Activated CD8-positive, alpha-beta memory T cell treated with anti-CD3 and anti-CD28 coated beads, Interleukin-2, amount 50 U/mL, for 24 hours (primary cell): ENCODE data around the gene TMEM11.

Experiments used
- DNase-seq: peaks from one replicate; pipeline ENCODE4 v3.0.0-alpha.2; 2020; ENCODE audit errors: extremely low read depth

Gene TMEM11, protein sequence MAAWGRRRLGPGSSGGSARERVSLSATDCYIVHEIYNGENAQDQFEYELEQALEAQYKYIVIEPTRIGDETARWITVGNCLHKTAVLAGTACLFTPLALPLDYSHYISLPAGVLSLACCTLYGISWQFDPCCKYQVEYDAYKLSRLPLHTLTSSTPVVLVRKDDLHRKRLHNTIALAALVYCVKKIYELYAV

DNA sequence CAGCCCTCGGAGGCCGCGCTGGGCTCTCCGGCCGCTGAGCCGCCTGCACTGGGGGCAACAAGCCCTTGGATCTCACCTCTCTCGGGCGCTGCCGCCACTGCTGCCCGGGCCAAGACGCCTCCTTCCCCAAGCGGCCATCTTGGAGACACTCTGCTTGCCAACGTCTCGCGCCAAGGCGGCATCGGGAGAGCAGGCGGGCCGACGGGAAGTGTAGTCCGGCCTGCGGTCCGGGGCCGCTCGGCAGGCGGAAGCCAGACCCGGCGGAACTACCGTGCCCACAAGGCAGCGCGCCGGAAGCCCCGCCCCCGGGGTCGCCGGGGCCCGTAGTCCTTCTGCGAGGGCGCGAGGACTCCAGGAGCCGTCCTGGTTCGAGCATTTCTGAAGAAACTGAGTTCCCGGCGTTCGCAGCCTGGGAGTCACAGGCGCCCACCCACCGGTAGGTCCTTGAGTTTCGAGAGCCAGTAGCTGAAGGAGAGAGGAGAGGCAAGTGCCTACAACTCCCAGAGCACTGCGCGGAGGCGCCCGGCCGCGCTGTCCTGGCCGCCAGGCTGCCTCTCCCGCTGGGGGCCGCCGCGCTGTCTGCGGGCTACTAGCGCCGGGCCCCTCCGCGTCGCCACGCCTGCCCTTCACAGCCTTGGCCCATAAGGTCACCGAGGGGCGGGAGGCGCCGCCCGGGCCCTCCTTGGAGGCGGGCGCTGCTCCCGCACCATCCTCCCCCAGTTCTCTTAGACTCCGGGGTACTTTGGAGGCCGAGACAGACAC is at the start of gene TMEM11:
Gene TMEM11 (minus strand): TSS at position 147 of the 762 bp plus-strand sequence. CDS start 9 bp downstream, at position 138.
- DNase-seq: peak; percentile 81

DNA sequence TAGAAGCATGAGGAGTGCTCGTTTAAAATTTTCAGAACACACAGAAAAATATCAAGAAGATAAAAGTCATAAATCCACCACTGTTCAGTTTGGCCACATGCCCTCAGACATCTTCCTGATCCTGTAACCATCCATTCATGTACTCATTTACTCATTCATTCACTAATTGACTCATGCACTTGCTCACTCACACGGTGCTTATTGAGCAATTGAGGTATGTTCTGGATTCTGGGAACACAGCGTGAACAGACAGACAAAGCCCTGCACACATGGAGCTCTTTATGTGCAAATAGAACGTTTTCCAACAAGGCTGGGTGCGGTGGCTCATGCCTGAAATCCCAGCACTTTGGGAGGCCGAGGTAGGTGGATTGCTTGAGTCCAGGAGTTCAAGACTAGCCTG is 49.4 kb upstream of the TMEM11 start:
- DNase-seq: no peak

DNA sequence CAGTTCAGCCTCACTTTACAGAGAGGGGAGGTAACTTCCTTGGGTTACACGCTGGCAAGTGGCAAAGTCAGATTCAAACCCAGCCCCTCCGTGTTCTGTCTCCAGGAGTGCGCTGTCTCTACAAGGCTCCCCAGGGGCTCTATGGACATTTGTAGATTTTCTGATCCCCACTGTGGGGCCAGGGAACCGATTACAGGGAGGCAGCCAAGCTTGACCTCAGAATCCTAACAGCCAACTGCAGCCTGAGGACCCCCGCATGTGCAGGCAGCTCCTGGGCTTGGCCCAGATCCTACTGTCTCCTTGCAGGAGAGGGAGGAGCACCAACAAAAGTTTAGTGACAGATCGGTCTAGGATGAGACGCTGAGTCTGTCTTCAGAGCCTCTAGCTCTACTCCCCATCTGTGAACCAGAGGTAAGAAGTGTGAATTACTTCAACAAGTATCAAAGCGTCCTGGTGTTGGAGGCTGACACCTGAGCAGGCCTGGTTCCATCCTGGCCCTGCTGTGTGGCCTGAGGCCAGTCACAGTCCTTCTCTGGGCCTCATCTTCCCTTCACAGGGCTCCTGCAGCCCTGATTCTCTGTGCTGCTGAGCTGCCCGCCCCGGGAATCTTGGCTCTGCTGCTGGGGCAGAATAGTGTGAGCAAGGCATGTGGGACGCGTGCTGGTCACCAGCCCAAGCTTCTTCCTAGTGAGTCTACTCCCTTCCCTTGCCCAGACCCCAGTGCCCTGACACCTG is 48.5 kb upstream of the TMEM11 start:
- no peak for DNase-seq

DNA sequence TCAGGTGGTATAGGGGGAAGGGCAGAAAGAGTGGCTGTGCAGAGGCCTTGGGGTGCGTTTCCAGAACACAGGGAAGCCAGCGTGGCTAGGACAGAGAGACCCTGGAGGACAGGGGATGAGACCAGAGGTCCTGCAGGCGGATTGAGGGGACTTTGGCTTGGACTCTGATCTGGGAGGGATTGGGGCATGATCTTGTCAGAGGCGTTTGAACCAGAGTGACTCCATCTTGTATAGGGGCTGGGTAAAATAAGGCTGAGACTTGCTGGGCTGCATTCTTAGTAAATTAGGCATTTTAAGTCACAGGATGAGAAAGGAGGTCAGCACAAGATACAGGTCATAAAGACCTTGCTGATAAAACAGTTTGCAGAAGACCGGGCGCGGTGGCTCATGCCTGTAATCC is 44.6 kb upstream of the TMEM11 start:
- DNase-seq: no peak

DNA sequence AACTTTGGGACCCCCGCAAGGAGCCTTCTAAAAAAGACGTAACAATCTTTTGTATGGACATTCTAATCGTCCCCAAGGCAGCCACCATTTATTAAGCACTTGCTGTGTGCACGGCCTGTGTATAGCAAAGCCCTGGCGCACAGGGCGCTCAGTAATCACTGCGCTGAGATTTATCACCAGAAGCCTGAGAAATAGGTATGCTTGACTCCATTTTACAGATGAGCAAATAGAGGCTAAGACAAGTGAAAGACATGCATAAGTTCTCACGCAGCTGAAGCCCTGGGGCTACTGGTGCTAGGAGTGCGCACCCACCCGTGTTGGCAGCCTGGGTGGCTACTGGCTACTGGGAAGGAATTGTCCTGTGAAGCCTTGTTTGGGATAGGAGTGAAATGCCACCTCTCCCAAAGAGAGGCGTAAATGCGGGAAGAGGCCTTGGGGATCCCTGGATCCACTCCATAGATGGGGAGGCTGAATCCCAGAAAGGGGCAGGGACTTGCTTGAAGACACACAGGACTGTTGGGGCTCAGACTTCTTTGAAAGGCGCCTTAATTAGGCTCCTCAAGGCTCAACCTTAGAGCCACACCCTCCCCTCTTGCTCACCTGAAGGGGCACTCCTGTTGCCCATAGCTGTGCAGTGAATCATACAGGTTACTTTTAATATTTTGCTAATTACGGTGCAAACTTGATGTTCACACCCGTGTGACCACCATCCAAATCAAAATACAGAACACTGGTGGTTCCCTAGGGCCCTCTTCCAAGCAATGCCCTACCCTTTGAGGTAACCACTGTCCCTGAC is 39.9 kb upstream of the TMEM11 start:
- no peak for DNase-seq

DNA sequence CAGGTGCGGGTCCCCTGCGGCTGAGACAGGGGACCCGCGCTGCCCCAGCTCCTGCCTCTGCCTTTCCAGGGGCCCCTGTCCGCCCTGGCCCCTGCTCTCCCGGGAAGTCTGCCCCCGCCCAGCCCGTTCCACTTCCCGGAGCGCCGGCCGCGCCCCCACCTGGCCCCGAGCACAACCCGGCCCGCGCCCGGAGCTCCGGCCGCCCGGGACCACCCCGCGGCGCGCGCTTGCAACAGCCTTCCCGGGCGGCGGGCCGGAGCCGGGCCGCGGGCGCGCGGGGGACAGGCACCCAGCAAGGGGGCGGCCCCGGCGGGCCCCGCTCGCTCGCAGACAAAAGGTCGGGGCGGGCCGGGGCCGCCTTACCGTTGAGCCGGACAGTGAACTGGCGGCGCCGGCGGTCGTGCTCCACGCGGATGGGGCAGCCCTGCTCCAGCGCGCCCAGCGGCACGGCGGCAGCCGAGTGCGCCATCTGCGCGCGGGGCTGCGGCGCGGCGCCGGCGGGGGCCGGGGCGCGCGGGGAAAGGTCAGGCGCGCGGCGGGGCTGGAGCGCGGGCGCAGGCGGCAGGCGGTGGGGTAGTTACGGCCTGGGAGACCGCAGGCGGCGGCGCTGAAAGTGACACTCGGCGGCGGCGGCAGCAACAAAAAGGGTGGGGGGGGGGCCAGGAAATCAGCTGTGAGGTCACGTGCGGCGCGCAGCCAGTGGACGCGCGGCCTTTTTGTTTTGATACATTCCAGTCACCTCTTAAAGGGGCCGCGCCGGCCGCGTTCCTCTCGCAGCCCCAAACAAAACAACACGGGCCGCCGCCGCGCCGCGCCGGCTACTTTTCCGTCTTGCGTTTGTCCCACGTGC is 39.1 kb upstream of the TMEM11 start, which contains the start of gene NATD1:
Gene NATD1 (minus strand): TSS at position 615 of the 850 bp plus-strand sequence. CDS start 146 bp downstream, at position 469.
- peak; percentile 36 for DNase-seq

DNA sequence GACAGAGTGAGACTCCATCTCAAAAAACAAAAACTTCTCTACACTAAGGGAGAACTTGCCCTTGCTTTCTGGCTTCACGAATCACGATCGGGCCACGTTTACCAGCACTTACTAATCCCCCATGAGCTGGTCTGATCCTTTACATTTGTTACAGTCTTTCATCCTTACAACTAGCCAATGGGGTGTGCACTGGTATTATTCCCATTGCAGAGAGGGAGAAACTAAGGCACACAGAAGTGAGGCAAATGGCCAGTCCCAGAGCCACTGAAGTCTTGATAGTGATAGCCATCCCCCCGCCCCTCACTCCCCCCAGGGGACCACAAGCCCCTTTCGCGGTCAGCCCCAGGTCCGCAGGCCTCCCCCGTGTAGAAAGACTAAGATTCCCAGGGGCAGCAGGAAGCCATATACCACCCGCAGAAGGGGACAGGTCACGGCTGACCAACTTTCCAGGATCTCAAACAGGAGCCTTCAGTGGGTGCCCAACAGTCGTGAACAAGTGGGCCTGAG is 38.4 kb upstream of the TMEM11 start:
- no peak for DNase-seq

DNA sequence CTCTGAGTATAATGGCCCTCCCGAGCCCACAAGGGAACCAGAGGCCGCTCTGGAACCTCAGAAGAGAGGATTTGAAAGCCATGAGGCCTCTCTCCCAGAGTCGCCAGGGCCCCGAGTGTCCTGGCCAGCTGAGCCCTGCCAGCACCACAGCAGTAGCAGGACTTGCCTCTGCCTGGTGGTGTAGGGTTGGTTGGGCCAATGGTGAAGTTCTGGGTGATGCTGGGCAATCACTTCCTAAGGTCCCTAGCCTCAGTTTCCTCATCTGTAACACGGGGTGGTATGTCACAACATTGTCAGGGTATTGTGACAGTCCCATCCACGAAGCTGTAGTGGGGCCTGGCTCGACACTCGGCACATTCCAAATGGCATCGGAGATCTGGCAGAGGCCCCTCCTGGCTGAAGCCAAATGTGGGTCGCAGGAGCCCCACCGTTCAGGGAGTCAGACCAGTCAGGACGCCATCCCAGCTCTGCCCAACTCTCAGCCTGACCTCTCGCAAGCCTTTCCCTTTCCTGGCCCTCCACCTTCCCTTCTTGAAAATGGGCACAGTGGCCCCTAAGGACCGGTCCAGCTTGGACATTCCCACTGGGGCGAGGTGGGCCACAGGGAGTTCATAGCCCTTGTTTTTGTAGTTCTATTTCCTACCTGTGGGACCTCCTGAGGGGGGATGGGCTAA is 37.5 kb upstream of the TMEM11 start:
- no peak for DNase-seq

DNA sequence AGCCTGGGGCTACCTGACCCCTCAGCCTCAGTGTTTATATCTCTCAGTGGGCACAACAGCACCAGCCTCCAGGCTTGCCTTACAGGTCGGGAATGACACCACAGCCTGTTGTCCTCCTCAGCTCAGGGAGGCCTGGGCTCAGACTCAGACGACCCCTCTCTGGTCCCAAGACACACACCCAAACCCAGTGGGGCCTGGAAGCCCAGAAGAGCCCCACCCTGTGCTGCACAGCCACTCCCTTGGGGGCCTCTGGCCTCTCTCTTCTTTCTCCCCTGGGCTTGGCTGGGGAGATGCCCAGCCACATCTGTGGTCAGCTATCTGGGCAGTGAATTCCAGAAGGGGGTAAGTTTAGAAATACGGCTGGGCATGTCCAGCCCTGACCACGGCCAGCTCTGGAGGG is 36.9 kb upstream of the TMEM11 start:
- DNase-seq: no peak

DNA sequence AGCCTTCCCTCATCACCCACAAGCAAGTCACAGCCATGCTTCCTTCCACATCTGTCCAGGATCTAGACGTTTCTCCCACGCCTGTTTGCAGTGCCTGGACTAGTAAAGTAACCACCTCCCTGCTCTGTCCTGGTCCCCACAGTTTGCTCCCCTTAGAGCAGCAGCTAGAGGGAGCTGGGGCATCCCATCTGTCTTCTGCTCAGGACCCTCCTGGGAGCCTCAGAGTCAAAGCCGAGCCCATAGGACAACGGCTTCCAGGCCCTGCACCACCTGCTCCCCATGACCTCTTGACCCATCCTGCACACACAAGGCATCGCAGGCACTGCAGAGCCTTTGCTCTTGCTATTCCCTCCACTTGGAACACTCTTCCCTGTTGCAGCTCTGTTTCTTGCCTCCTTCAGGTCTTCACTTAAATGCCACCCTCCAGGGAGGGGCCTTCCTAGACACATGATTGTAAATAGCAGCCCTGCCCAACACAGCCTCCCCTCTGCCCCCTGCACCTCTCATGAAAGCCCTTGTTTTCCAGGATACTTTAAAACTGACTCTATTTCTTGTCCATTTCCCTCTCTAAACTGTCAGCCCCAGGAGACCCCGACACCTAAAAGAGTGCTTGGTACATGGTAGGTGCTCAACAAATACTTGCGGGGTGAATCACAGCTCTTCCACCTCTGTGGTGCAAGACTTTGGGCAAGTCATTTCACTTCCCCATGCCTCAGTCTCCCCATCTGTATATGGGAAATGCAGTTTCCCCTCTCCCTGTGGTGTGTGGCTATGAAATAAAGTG is 36.2 kb upstream of the TMEM11 start:
- no peak for DNase-seq

DNA sequence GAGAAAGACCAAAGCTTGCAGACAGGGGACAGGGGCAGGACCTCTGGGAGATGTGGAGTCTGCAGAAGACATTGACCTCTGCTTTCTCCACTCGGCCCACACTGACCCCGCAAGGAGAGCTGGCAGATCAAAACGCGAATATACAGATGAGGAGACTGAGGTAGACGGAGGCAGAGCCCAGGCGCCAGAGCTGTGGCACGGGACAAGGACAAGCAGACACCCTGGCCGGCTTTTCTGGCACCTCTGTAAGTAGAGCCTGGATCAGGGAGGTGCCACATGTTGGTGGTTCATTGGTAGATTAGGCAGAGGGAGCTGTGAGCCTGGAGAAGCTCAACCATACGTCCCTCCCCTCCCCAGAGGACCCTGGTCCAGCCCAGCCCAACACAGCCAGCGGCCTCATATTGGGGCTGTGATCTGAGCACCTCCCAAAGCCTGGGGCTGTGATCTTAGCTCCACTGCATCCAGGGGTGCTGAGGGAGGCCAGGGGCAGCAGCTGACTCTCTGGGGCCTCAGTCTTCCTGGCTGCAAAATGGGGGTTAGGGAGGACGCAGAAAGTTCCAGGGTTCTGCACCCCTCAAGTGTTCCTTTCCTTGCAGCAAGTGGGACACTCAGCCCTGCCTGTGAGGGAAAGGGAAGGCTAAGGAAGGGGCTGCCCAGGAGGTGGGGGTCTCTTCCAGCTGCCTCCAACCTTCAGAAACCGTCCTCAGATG is 35.3 kb upstream of the TMEM11 start:
- no peak for DNase-seq

DNA sequence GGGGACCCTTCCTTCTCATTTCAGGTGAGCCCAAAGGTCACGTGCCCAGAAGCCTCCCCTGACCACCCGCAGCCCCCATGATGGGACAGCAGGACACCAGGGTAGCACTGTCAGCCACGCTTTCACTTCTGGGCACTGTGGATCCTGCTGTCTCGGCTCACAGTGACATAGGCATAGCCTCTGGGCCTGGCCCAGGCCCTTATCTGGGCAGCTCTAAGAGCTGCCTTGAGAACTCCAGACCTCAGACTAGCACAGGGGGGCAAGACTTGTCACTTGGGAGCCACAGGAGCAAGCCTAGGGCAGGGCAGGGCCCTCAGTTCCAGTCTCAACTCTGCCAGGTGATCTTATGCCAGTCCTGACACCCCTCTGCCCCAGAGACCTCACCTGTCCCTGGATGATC is 34.5 kb upstream of the TMEM11 start:
- DNase-seq: no peak

DNA sequence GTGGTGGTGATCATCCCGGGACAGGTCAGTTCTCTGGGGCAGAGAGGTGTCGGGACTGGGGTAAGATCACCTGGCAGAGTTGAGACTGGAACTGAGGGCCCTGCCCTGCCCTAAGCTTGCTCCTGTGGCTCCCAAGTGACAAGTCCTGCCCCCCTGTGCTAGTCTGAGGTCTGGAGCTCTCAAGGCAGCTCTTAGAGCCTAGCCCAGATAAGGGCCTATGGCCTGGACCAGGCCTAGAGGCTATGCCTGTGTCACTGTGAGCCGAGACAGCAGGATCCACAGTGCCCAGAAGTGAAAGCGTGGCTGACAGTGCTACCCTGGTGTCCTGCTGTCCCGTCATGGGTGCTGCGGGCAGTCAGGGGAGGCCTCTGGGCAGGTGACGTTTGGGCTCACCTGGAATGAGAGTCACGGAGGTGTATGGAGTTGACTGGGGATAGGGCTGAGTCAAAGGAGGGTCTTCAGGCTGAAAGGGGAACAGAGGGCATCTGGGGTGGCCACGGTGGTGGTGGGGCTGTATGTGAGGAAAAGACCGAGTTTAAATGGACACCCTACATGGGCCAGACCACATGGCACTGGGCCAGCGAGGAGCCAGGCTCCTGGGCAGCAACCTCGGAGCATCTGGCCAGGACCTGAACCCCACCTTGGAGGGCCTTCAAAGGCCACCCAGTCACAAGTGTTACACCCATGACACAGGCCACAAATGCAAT is 33.7 kb upstream of the TMEM11 start:
- no peak for DNase-seq

DNA sequence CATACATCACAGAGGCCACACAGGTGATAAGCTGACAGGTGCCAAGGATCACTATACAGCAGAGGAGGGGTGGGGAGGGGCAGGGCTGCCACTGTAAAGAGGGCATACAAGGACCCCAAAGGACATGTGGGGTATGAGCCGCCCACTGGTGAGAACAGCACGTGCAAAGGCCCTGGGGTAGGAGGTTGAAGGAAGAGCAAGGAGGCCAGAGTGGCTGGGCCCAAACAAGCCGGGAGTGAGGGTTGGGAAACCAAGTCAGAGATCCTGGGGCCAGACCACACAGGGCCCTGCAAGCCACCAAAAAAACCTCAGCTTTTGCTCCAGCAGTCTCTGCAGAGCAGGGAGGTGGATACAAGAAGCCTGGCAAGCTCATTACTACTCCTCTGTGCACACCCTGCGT is 32.7 kb upstream of the TMEM11 start:
- DNase-seq: no peak

DNA sequence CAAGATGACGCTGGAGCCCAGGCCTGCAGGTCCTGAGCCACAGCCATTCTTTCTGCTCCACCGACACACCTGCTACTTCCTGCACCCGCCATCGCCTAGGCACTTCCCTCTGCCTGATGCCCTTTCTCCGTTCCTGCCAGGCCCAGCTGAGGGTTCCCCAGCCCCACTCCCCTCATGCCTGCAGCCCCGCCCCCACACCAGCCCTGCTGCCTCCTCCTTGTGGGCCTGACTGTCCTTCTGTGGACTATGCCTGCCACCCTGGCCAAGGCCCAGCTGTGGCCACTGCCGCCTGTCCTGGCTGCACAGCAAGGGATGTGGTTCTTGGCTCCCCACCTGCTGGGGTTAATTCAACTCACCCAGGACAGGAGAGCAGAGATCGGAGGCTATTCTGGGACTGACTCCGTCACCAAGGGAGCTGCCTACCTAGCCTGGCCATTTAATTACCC is 31.7 kb upstream of the TMEM11 start:
- DNase-seq: no peak

DNA sequence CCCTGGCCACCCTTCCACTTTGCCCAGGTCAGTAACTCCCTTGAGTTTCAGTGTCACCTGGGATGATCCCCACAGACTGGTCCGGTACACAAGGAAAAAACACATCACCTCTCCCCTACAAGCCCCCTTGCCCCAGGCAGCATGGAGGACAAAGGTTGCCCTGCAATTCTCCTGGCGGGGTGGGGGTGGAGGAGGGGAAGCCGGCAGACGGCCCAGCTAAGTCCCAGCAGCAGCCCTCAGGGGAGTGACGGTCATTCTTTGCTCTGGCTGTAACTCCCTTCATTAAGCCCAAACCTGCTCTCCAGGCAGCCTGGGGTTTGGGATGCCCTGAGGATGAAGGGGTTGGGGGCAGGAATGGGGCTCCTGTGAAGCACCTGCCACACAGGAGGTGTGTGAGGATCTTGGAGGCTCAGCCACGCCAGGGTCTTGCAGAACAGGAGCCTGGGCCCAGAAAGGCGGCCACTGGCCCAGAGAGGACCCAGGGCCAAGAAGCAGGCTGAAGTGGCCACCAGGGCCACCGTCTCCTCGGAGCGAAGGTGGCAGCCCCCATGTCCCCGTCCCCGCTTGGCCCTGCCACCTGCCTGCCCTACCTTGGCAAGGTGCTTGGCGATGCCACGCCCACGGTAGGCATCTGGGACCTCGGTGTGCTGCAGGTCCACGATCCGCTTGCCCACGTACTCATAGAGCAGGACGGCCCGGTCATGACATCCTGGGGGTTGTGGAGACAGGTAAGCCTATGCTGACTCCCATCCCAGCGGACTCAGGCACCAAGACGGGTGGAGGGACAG is 29.7 kb upstream of the TMEM11 start:
- no peak for DNase-seq
